ENCODE results near the gene ZFAND3. TPM values are rescaled to one million over a fixed set of nuclear protein-coding genes. Genes with fewer than 3 reads are reported as not detected.

The ZFAND3 gene
- total and polyA plus RNA-seq, 2 experiments from 2014 or later = 36.5 to 50.0 TPM

DNA sequence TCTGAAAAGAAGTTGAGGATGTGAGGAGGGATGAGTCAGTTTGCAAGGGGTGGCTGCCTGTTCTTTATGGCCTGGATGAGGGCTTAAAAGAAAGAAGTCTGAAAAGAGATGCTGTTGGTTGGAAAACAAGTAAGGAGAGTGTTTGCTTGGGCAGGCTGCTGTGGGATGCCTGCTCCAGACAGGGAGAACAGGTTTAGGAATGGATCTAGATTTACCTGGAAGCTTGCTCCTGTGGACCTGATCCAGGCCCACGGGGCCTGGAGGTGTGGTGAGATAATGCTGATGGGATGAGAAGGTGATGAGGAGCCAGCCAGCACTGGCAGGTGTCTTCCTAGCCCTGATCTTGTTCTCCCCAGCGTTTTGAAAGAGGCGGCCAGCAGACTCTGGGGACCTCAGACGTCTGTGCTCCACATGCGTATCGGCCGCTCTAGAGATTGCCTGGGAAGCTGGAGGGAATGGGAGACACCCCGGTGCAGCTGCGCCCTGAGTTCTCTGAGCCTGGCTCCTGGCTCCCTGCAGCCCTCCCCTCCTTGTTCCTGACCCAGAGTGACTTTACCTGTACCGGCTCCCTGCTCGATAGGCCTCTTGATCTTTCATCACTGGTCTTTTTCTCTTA is 331.3 kb downstream of the ZFAND3 start:
- no peak for DNase-seq (ENCODE audit: low spot score)
- WGBS (ENCODE audit: low lambda C conversion rate, missing lambda C conversion rate) = 96% methylated on average over 11 of the region's 11 CpGs
- TF ChIP-seq EZH2 (IDR thresholded peaks at IDR 0.05; ENCODE audit: borderline replicate concordance) (no peak), EZH2phosphoT487 (IDR thresholded peaks at IDR 0.05; ENCODE audit: low read depth, severe bottlenecking, unreplicated experiment) (no peak)
- TF ChIP-seq, protein P1, sequence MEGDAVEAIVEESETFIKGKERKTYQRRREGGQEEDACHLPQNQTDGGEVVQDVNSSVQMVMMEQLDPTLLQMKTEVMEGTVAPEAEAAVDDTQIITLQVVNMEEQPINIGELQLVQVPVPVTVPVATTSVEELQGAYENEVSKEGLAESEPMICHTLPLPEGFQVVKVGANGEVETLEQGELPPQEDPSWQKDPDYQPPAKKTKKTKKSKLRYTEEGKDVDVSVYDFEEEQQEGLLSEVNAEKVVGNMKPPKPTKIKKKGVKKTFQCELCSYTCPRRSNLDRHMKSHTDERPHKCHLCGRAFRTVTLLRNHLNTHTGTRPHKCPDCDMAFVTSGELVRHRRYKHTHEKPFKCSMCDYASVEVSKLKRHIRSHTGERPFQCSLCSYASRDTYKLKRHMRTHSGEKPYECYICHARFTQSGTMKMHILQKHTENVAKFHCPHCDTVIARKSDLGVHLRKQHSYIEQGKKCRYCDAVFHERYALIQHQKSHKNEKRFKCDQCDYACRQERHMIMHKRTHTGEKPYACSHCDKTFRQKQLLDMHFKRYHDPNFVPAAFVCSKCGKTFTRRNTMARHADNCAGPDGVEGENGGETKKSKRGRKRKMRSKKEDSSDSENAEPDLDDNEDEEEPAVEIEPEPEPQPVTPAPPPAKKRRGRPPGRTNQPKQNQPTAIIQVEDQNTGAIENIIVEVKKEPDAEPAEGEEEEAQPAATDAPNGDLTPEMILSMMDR (IDR thresholded peaks at IDR 0.05; ENCODE audit: poor library complexity) = no peak
- Histone ChIP-seq H3K4me1 (ENCODE audit: insufficient read depth) (no peaks in the 10 kb centered on the region), H3K27me3 (no peaks in the 10 kb centered on the region), H2AFZ (no peak overlapping the region), H3K79me2 (peaks cover 15% of the 10 kb centered on the region), H3K9me3 (ENCODE audit: low read depth) (no peaks in the 10 kb centered on the region), H3K9me2 (replicated peaks; ENCODE audit: insufficient read depth) (no peaks in the 10 kb centered on the region), H3K4me2 (no peak overlapping the region), H4K20me1 (ENCODE audit: insufficient read depth, poor library complexity, severe bottlenecking) (peaks cover 31% of the 10 kb centered on the region), H3K27ac (no peak overlapping the region), H3K36me3 (replicated peaks; ENCODE audit: insufficient read depth, low read depth) (no peaks in the 10 kb centered on the region), H3K4me3 (no peak overlapping the region)

DNA sequence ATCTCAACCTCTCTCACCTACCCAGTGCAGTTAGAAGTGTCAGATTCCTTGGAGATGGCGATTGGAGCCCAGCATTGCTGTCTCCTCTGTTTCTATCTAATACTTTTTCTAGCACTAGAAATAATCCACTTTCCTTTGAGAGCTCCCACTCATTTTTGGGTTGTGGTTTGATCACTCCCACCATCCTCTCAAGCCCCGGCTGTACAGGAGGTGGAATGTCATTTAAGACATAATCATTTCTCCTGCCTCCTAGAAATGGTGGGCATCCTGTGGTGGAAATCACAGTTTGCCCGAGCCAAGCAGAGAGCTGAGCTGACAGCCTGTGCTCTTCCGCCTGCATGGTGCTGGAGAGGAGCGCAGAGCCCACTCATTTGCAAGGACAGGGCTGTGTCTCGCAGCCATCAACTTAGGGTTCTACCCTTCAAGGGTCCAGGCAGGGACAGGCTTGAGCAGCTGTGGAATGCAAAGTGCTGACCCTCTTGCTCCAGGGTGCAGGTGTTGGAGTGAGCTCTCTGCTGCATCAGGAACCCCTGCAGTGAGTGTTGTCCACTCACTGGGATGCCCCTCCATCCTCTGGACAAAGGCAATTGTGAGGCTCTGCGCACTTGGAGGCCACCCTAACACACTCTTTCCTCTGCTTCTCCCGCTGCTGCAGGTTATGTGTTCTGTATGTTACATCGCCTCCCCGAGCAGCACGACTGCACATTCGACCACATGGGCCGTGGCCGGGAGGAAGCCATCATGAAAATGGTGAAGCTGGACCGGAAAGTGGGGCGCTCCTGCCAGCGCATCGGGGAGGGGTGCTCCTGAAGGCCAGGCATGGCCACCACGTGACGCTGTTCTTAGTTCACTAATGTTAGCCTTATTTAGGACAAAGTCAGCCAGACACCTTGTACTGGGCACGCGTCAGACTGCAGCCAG is 332.3 kb downstream of the ZFAND3 start:
- WGBS (ENCODE audit: low lambda C conversion rate, missing lambda C conversion rate) = 96% methylated on average over 22 of the region's 22 CpGs
- TF ChIP-seq EZH2phosphoT487 (IDR thresholded peaks at IDR 0.05; ENCODE audit: low read depth, severe bottlenecking, unreplicated experiment) (no peak), EZH2 (IDR thresholded peaks at IDR 0.05; ENCODE audit: borderline replicate concordance) (no peak)
- TF ChIP-seq, protein P1 (IDR thresholded peaks at IDR 0.05; ENCODE audit: poor library complexity) = no peak
- H3K27me3 ChIP-seq = no peaks in the 10 kb centered on the region
- peaks cover 21% of the 10 kb centered on the region for H4K20me1 ChIP-seq (ENCODE audit: insufficient read depth, poor library complexity, severe bottlenecking)
- no peaks in the 10 kb centered on the region for H3K36me3 ChIP-seq (replicated peaks; ENCODE audit: insufficient read depth, low read depth)
- H3K4me3 ChIP-seq = no peak overlapping the region
- H3K9me3 ChIP-seq (ENCODE audit: low read depth) = no peaks in the 10 kb centered on the region
- H3K9me2 ChIP-seq (replicated peaks; ENCODE audit: insufficient read depth) = no peaks in the 10 kb centered on the region
- H3K4me1 ChIP-seq (ENCODE audit: insufficient read depth) = no peaks in the 10 kb centered on the region
- no peak for DNase-seq (ENCODE audit: low spot score)
- no peak overlapping the region for H2AFZ ChIP-seq
- H3K4me2 ChIP-seq = no peak overlapping the region
- no peak overlapping the region for H3K27ac ChIP-seq
- peaks cover 13% of the 10 kb centered on the region for H3K79me2 ChIP-seq

DNA sequence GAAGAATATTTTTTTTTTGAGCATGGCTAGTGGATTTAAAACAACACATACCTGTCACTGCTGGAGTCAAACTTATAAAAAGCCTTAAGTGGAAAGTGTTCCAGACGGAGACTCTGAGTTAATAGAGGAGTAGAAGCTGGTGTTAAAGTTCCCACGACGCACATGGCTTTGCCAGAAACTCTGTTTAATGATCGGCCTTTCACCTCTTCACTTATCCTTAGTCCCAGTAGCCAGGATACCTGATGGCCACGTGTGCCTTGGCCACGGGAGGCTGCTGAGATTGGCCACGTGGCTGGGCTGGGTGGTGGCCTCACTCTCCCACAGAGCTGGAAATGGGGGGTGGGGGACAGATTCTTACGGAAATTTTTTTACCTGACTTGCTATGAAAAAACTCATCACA is 333.1 kb downstream of the ZFAND3 start:
- no peaks in the 10 kb centered on the region for H3K9me2 ChIP-seq (replicated peaks; ENCODE audit: insufficient read depth)
- peaks cover 15% of the 10 kb centered on the region for H4K20me1 ChIP-seq (ENCODE audit: insufficient read depth, poor library complexity, severe bottlenecking)
- WGBS (ENCODE audit: low lambda C conversion rate, missing lambda C conversion rate) = 92% methylated on average over 8 of the region's 8 CpGs
- H3K9me3 ChIP-seq (ENCODE audit: low read depth) = no peaks in the 10 kb centered on the region
- H3K4me2 ChIP-seq = no peak overlapping the region
- no peak for DNase-seq (ENCODE audit: low spot score)
- no peaks in the 10 kb centered on the region for H3K36me3 ChIP-seq (replicated peaks; ENCODE audit: insufficient read depth, low read depth)
- no peak overlapping the region for H2AFZ ChIP-seq
- H3K27me3 ChIP-seq = no peaks in the 10 kb centered on the region
- H3K27ac ChIP-seq = no peak overlapping the region
- no peak overlapping the region for H3K4me3 ChIP-seq
- TF ChIP-seq, protein P1 (IDR thresholded peaks at IDR 0.05; ENCODE audit: poor library complexity) = no peak
- no peak for TF ChIP-seq EZH2 (IDR thresholded peaks at IDR 0.05; ENCODE audit: borderline replicate concordance)
- TF ChIP-seq EZH2phosphoT487 (IDR thresholded peaks at IDR 0.05; ENCODE audit: low read depth, severe bottlenecking, unreplicated experiment) = no peak
- H3K79me2 ChIP-seq = peaks cover 7% of the 10 kb centered on the region
- no peaks in the 10 kb centered on the region for H3K4me1 ChIP-seq (ENCODE audit: insufficient read depth)

All from hepatocyte (in vitro differentiated cells).